GM18861 (cell line): ENCODE results near the gene NUCKS1.

Experiments used
- ATAC-seq: cut with Tn5 transposase; IDR thresholded peaks from one replicate; pipeline ENCODE4 v1.9.1; 2021; ENCODE audit not compliant: unreplicated experiment

The NUCKS1 gene

GRCh38 chr1:205772607-205773032 is 22.6 kb upstream of the NUCKS1 start:
- no peak for ATAC-seq

DNA sequence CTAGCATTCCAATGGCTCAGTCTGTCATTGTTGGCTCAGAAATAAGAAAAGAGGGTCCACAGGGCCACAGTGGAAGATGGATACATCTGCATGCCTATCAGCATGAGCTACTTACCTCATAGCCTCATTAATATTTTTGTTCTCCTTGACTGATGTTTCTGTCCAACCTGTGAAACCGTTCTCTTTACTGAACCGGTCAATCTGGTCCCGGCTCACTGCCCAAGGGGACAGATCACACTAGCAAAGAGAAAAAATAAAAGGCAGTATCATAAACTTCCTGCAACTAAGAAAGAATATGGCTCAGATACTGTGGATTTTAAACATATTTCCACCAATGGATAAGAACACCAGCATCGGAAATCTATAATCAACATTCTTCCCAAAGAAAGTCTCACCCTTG is 20.6 kb upstream of the NUCKS1 start:
- no peak for ATAC-seq

- ATAC-seq, result no peak
These were observed 19.8 kb upstream of the NUCKS1 start for GRCh38 chr1:205769641-205770365.

GRCh38 chr1:205767248-205767647 is 17.3 kb upstream of the NUCKS1 start:
- ATAC-seq, result no peak

GRCh38 chr1:205766570-205766969 is 16.6 kb upstream of the NUCKS1 start:
- ATAC-seq, result no peak

- no peak for ATAC-seq
These were observed 16.1 kb upstream of the NUCKS1 start for GRCh38 chr1:205766038-205766437.

- ATAC-seq, result no peak
These were observed 14.6 kb upstream of the NUCKS1 start for GRCh38 chr1:205764578-205764977.

- ATAC-seq, result no peak
These were observed 14.0 kb upstream of the NUCKS1 start for GRCh38 chr1:205763980-205764379.

DNA sequence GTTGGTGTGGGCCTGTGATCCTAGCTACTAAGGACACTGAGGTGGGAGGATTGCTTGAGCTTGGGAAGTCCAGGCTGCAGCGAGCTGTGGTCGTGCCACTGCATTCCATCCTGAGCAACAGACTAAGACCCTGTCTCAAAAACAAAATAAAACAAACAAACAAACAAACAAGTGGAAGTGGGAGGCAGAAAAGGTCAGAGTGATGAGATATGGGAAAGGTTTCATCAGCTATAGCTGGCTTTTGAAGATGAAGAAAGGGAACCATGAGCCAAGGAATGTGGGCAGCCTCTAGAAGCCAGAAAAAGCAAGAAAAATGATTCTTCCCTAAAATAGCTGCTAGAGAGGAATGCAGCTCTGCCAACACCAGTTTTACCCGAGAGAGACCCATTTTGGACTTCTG is 10.6 kb upstream of the NUCKS1 start:
- ATAC-seq, result no peak

- ATAC-seq, result no peak
These were observed 6.6 kb upstream of the NUCKS1 start for GRCh38 chr1:205756552-205756951.

DNA sequence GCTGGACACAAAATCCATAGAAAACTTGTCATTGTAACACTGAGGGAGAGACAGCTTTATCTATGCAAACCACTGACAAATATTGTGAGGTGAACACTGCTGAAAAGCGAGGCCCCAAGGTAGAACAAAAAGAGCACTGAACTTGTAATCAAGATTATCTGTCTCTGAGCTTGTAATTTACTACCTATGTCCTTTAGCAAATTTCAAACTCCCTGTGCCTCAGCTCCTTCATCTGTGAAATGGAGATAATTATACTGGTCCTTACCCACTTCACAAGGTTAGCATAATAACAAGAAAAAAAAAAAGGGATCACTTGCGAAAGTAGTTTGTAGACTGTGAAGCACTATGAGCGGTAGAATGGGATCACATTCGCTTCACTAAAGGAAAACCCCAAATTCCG is 4.9 kb upstream of the NUCKS1 start:
- no peak for ATAC-seq

DNA sequence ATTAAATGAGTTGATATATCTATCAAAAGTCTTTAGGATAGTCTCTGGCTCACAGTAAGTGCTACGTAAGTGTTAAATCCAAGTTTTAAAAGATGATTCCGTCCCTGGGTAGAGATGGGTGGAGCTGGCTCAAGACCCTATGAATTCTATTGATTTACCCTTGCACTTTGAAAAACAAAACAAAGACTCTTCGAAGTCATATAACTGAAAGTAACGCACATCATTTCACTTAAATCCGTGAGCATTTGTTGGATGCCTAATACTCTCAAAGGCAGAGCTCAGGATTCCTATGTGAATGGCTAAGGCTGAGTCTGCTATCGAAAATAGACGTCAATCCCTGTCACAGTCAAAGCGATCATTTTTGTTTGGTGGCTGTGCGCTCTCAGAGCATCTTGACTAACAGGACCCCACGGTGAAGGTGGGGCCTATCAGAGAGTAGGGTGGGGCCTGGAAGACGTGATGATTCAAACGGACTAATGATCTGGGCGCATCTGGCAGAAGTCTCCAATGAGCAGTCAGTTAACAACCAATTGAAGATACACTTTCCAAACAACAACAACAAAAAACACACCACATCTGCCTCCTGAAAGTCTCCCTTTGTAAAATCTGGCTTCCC is 1.2 kb upstream of the NUCKS1 start:
- no peak for ATAC-seq

- peak; percentile 57 for ATAC-seq
These were observed 496 bp downstream of the NUCKS1 start for GRCh38 chr1:205749234-205750137.

DNA sequence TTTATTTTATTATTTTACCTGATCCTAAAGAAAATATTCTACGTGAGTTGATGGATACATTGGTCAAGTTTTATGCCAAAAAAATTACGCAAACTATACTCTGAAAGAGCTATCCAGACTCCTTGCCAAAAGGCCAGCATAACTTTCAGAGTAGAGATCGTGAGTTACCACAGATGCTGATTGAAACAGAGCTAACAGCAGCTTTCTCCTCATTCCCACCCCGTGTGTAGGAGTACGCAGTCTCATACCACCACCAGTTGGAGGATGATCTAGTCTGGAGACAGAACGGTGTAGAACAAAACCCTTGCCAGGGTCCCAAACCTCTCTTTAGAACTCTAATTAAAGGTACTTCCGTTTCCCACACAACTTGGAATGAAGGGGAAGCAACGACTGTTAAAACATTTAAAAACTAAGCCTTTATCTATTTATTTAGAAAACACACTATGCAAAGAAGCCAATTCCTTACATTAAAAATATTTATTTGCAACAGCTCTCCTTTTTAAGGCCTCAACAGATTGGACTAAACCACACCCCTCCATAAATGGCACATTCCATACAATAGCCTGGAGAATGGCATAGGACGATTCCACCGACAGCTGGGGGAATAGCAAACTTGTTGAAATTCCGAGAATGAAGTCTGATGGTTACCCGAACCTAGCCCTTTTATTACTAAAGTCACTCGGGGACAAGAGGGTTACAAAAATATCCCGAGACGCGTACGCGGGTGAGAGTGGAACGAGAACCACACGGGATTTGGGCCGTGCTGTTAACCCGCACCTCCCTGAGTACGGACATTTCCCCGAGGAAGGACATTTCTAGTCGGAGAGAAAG is 1.4 kb downstream of the NUCKS1 start:
- ATAC-seq, result peak; percentile 2

DNA sequence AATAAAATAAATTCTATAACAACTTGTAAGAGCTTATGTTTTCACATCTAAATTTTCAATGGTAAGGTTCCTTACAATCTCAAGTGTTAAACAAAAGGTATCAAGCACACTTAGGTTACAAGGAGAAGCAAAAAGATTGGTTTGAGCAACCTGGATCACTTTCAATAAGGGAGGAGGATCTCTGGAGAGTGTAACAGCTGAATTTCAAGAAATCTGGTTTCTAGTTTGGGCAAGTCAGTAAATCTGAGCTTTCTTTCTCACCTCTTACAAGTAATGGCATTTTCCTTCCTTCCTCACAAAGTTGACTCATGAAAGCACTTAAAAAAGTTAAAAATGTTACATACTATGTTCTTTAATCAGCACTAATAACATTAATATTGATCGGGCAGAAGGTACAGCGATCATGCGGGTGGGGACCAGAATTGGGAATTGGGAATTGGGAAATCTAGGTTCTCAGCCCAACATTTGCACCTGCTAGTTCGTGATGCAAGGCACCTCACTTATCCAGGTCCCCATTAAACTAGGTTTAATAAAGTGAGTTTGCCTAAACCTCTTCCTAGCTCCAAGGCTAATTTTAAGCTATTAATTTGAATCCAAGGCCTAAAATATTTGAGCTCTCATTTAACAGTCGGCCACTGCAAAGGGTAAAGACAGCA is 3.1 kb downstream of the NUCKS1 start:
- no peak for ATAC-seq

- no peak for ATAC-seq
These were observed 5.6 kb downstream of the NUCKS1 start for GRCh38 chr1:205744403-205744802.

GRCh38 chr1:205743977-205744376 is 6.0 kb downstream of the NUCKS1 start:
- no peak for ATAC-seq

GRCh38 chr1:205741681-205742080 is 8.3 kb downstream of the NUCKS1 start:
- ATAC-seq, result no peak

GRCh38 chr1:205739348-205740160 is 10.4 kb downstream of the NUCKS1 start:
- no peak for ATAC-seq

GRCh38 chr1:205735218-205735617 is 14.8 kb downstream of the NUCKS1 start:
- ATAC-seq, result no peak
